22Rv1 (cell line): ENCODE results near the gene ATP8A1.

Experiments
- ZFX ChIP-seq: fragments of 450-650 bp; IDR thresholded peaks from 2 replicates; pipeline ENCODE4 v1.6.1; 2017; ENCODE audit warnings: antibody characterized with exemption, borderline replicate concordance
- TF ChIP-seq, protein P1 (sequence below): fragments of 450-650 bp; IDR thresholded peaks from 2 replicates; pipeline ENCODE4 v1.5.1; 2017; ENCODE audit warnings: mild to moderate bottlenecking

DNA sequence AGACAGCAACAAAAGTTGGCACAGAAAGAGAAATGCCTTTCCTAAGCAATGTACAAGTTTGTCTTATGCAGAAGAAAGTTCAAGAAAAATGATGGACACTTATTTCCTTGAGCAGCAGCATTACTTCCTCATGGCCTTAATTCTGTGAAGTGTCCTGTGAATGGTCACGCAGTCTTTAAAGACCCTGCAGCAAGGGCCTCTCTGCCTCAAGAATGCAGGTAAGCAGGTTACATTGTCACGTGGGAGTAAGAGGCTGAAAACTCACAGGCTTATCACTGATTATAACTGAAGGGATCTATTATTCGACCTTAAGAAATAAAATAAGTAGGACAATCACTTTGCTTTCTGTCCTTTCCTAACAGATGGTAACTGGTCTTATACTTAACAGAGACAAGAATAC, 109.1 kb downstream of the ATP8A1 start:
- TF ChIP-seq, protein P1, sequence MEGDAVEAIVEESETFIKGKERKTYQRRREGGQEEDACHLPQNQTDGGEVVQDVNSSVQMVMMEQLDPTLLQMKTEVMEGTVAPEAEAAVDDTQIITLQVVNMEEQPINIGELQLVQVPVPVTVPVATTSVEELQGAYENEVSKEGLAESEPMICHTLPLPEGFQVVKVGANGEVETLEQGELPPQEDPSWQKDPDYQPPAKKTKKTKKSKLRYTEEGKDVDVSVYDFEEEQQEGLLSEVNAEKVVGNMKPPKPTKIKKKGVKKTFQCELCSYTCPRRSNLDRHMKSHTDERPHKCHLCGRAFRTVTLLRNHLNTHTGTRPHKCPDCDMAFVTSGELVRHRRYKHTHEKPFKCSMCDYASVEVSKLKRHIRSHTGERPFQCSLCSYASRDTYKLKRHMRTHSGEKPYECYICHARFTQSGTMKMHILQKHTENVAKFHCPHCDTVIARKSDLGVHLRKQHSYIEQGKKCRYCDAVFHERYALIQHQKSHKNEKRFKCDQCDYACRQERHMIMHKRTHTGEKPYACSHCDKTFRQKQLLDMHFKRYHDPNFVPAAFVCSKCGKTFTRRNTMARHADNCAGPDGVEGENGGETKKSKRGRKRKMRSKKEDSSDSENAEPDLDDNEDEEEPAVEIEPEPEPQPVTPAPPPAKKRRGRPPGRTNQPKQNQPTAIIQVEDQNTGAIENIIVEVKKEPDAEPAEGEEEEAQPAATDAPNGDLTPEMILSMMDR = no peak
- TF ChIP-seq ZFX = no peak
